ENCODE measurements around the gene SERPIND1. TPM values are rescaled to one million over a fixed set of nuclear protein-coding genes. Genes with fewer than 3 reads are reported as not detected.

Gene SERPIND1
- total and polyA plus RNA-seq, 2 of the 8 experiments (the other 6 are each of a cell fraction or from before 2014, with no cell fraction given): not detected

DNA sequence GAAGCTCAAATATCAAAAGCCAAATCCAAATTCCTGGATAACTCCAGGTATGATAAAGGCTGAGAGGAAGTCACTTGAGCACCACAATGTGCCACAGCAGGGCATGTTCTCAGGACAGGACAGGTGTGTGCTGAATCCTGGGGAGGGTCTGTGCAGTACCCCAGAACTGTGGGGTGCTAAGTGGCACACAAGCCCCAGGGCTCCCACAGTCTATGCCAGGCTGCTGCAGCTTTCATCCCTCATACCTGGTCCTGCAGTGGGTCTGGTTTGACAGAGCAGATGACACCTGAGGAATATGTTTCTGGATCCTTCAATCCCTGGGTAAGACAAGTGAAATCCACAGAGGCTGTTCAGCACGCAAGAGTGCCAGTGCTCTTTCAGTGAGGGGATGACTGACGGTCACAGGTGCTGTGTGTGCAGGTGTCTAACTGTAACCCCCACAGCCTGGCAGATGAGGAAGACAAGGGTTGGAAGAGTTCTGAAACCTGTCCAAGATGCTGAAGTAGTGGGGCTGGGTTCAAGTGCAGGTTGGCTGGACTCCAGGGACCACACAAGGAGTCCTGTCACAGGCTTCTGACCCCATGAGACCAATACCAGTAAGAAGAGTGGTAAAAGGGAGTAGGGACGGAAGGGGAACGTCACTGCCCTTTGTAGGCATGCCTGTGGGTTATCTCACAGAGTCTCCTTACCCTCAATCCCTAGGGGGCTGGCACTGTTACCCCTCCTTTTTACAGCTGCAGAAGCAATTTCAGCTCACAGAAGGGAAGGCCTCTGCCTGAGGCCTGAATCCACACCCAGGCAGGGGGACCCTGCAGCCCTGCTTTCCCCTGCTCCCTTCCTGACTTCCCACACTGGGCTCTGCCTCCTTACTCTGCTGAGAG is 14.1 kb downstream of the SERPIND1 start:
- no peak overlapping the region for H4K91ac ChIP-seq (replicated peaks; ENCODE audit: insufficient read length, low read length)
- no peak overlapping the region for H2AFZ ChIP-seq (ENCODE audit: low read length)
- no peak overlapping the region for H2AK5ac ChIP-seq (ENCODE audit: low read depth, low read length)
- ChIA-PET CTCF (ENCODE audit: partially characterized antibody) (interaction anchor here (0.7 to 1.2 kb wide), 2 partner anchors 8 to 10 kb away, joined by 3 read pairs; no protein-coding TSS in a partner anchor), POLR2A (ENCODE audit: partially characterized antibody) (interaction anchor here (1.5 kb wide), 1 partner anchor 9 kb away, joined by 4 read pairs; no protein-coding TSS in a partner anchor)
- H2BK15ac ChIP-seq (ENCODE audit: low read length): no peak overlapping the region
- no peak for TF ChIP-seq BRCA1 (IDR thresholded peaks at IDR 0.05; ENCODE audit: low read depth, low read length)
- TF ChIP-seq CBX5 (IDR thresholded peaks at IDR 0.05; ENCODE audit: low read depth, low read length): no peak
- TF ChIP-seq CHD1 (IDR thresholded peaks at IDR 0.05; ENCODE audit: low read depth, low read length): no peak
- no peak for TF ChIP-seq POLR2AphosphoS5 (IDR thresholded peaks at IDR 0.05; ENCODE audit: low read depth, low read length)
- H3K18ac ChIP-seq (ENCODE audit: extremely low read depth, low read length): no peak overlapping the region
- no peak overlapping the region for H4K5ac ChIP-seq (ENCODE audit: insufficient read length, low read depth, low read length)
- no peak overlapping the region for H3K4me3 ChIP-seq (ENCODE audit: extremely low read depth in 1 of 4, insufficient read depth in 2 of 4, low read depth in 3 of 4, low read length in 4 of 4)
- no peak overlapping the region for H3K4me2 ChIP-seq (ENCODE audit: insufficient read depth in 1 of 2, low read depth in 2 of 2, low read length in 2 of 2)
- no peak overlapping the region for H4K8ac ChIP-seq (ENCODE audit: extremely low read depth, insufficient read depth, low read length)
- H4K20me1 ChIP-seq (replicated peaks in 1 of 2; ENCODE audit: control insufficient read depth in 1 of 2, insufficient read depth in 2 of 2, low read length in 2 of 2): peaks cover 0 to 4% of the 10 kb centered on the region in 2 experiments
- no peaks in the 10 kb centered on the region for H3K27me3 ChIP-seq (replicated peaks in 1 of 4; ENCODE audit: control insufficient read depth in 3 of 4, extremely low read depth in 1 of 4, insufficient read depth in 3 of 4, low read length in 3 of 4)
- H2BK12ac ChIP-seq (ENCODE audit: low read depth, low read length): no peak overlapping the region
- no peak overlapping the region for H3K56ac ChIP-seq (replicated peaks; ENCODE audit: insufficient read length, low read depth, low read length)
- no peak overlapping the region for H2BK5ac ChIP-seq (ENCODE audit: low read depth, low read length)
- H3K9ac ChIP-seq (replicated peaks in 1 of 4; ENCODE audit: extremely low read depth in 1 of 4, low read depth in 3 of 4, low read length in 3 of 4): no peak overlapping the region
- no peak for DNase-seq (ENCODE audit: low read depth in 1 of 2, low spot score in 2 of 2)
- no peak overlapping the region for H3K27ac ChIP-seq (ENCODE audit: low read depth, low read length)
- no peak overlapping the region for H2BK120ac ChIP-seq (replicated peaks; ENCODE audit: low read depth, low read length)
- no peak overlapping the region for H2BK20ac ChIP-seq (ENCODE audit: low read length)
- H3K23ac ChIP-seq (ENCODE audit: insufficient read length): no peak overlapping the region
- H3K36me3 ChIP-seq (ENCODE audit: control insufficient read depth in 2 of 4, insufficient read depth in 4 of 4, low read length in 3 of 4): no peaks in the 10 kb centered on the region
- no peak overlapping the region for H3K4ac ChIP-seq (replicated peaks; ENCODE audit: insufficient read length, low read depth, low read length)
- FAIRE-seq: no peak
- no peaks in the 10 kb centered on the region for H3K79me2 ChIP-seq (ENCODE audit: control insufficient read depth in 1 of 2, insufficient read depth in 2 of 2, low read length in 2 of 2)
- no peaks in the 10 kb centered on the region for H3K9me3 ChIP-seq (ENCODE audit: insufficient read depth in 2 of 2, low read depth in 1 of 2, low read length in 1 of 2)
- peaks cover 3 to 6% (median 5%) of the 10 kb centered on the region in 4 experiments; a peak in 5 of 7 replicates for H3K4me1 ChIP-seq (replicated peaks in 1 of 4; ENCODE audit: control insufficient read depth in 3 of 4, insufficient read depth in 4 of 4, low read length in 3 of 4)
- WGBS, 2 experiments (ENCODE audit: extremely low coverage in 1 of 2, insufficient coverage in 1 of 2, insufficient read length in 1 of 2, insufficient replicate concordance in 2 of 2, low coverage in 1 of 2, low lambda C conversion rate in 2 of 2, missing lambda C conversion rate in 1 of 2): 88% methylated on average over 4 of the region's 4 CpGs; no CpG with 5 or more reads in 1 of the 2 experiments
- no peaks in the 10 kb centered on the region for H3K79me1 ChIP-seq (ENCODE audit: low read depth, low read length)
- no peak overlapping the region for H3K14ac ChIP-seq (ENCODE audit: insufficient read length)
- H3K23me2 ChIP-seq (ENCODE audit: low read depth, low read length): no peaks in the 10 kb centered on the region

Data from H1 (cell line).